IMR-90 (cell line): ENCODE measurements around the gene DENND5A. TPM values are rescaled to one million over a fixed set of nuclear protein-coding genes. Genes with fewer than 3 reads are reported as not detected.

Experiments
- ATAC-seq: fragments of 200-7000 bp; cut with Tn5 transposase; 2 replicates; pipeline ENCODE4 v1.9.1; 2020; ENCODE audit warnings: low read depth, mild to moderate bottlenecking, moderate library complexity
- BruUV-seq: library from RNA; stranded (reverse); fragments of 400-500 nt; replicated peaks from 2 replicates; lab custom pipeline; 2021; lab: Mats Ljungman, UMichigan
- CTCF ChIA-PET: fragments of 300-600 bp; formaldehyde crosslinking; extraction: SDS; loops from one replicate; lab custom pipeline; 2021; ENCODE audit warnings: antibody characterized with exemption; lab: Yijun Ruan, JAX
- POLR2A ChIA-PET: fragments of 300-600 bp; sonication (Branson Sonifier 250); formaldehyde crosslinking; loops from one replicate; lab custom pipeline; 2022; ENCODE audit warnings: antibody characterized with exemption; ENCODE audit not compliant: unreplicated experiment; lab: Charles Lee
- DNase-seq: peaks from one replicate; pipeline ENCODE4 v3.0.0; 2013
- H2AFZ ChIP-seq: replicated peaks from 2 replicates; pipeline ENCODE3; 2013; ENCODE audit warnings: low read length, mild to moderate bottlenecking; ENCODE audit not compliant: poor library complexity
- H2AK5ac ChIP-seq: 2 replicates; pipeline ENCODE4 v1.6.1; 2013; ENCODE audit warnings: low read depth, low read length, inconsistent platforms
- H2AK9ac ChIP-seq: replicated peaks from 2 replicates; pipeline ENCODE3; 2013; ENCODE audit warnings: mild to moderate bottlenecking, low read depth, low read length, moderate library complexity; ENCODE audit not compliant: poor library complexity
- H2BK120ac ChIP-seq: 2 replicates; pipeline ENCODE4 v1.6.1; 2013; ENCODE audit warnings: low read depth, low read length, inconsistent platforms
- H2BK15ac ChIP-seq: 3 replicates; pipeline ENCODE4 v1.6.1; 2013; ENCODE audit warnings: low read depth, low read length, inconsistent platforms
- H2BK20ac ChIP-seq: 2 replicates; pipeline ENCODE4 v1.6.1; 2013; ENCODE audit warnings: low read depth, mild to moderate bottlenecking, inconsistent platforms, low read length, moderate library complexity
- H2BK5ac ChIP-seq: 2 replicates; pipeline ENCODE4 v1.6.1; 2013; ENCODE audit warnings: mild to moderate bottlenecking, low read depth, low read length, inconsistent platforms; ENCODE audit not compliant: poor library complexity, severe bottlenecking
- H3K14ac ChIP-seq: replicated peaks from 2 replicates; pipeline ENCODE4 v1.6.1; 2013; ENCODE audit warnings: low read depth, low read length, inconsistent platforms
- H3K18ac ChIP-seq: 2 replicates; pipeline ENCODE4 v1.6.1; 2013; ENCODE audit warnings: low read depth, low read length, control low read depth
- H3K23ac ChIP-seq: 2 replicates; pipeline ENCODE4 v1.6.1; 2013; ENCODE audit warnings: low read depth, low read length, inconsistent platforms
- H3K27ac ChIP-seq: 2 replicates; pipeline ENCODE4 v1.5.1; 2013; ENCODE audit warnings: mild to moderate bottlenecking, control low read depth, low read length; ENCODE audit not compliant: insufficient read depth
- H3K27me3 ChIP-seq: 2 replicates; pipeline ENCODE4 v1.6.1; 2013; ENCODE audit warnings: low read length; ENCODE audit not compliant: control insufficient read depth, insufficient read depth
- H3K36me3 ChIP-seq: 2 replicates; pipeline ENCODE4 v1.6.1; 2013; ENCODE audit warnings: low read length, mixed read lengths; ENCODE audit not compliant: control insufficient read depth, insufficient read depth
- H3K4ac ChIP-seq: 2 replicates; pipeline ENCODE4 v1.6.1; 2013; ENCODE audit warnings: low read depth, low read length, inconsistent platforms
- H3K4me1 ChIP-seq: 2 replicates; pipeline ENCODE4 v1.6.1; 2013; ENCODE audit warnings: low read length, mixed read lengths; ENCODE audit not compliant: control insufficient read depth, insufficient read depth
- H3K4me2 ChIP-seq: 2 replicates; pipeline ENCODE4 v1.6.1; 2013; ENCODE audit warnings: low read depth, mild to moderate bottlenecking, control low read depth, low read length, moderate library complexity
- H3K4me3 ChIP-seq: 2 replicates; pipeline ENCODE4 v1.5.1; 2013; ENCODE audit warnings: low read depth, mild to moderate bottlenecking, control low read depth, low read length, moderate library complexity; ENCODE audit not compliant: insufficient read depth
- H3K56ac ChIP-seq: 2 replicates; pipeline ENCODE4 v1.6.1; 2013; ENCODE audit warnings: low read length, inconsistent platforms; ENCODE audit not compliant: insufficient read depth; ENCODE audit errors: extremely low read depth
- H3K79me1 ChIP-seq, 2 experiments: 2 replicates each; pipeline ENCODE4 v1.6.1; 2013; ENCODE audit warnings: low read length in 2 of 2, inconsistent platforms in 1 of 2, low read depth in 1 of 2
- H3K9ac ChIP-seq: 2 replicates; pipeline ENCODE4 v1.6.1; 2013; ENCODE audit warnings: low read depth, low read length, control low read depth
- H3K9me1 ChIP-seq: 2 replicates; pipeline ENCODE4 v1.6.1; 2013; ENCODE audit warnings: low read length, inconsistent platforms; ENCODE audit not compliant: insufficient read depth
- H3K9me3 ChIP-seq: 2 replicates; pipeline ENCODE4 v1.6.1; 2013; ENCODE audit warnings: low read length; ENCODE audit not compliant: control insufficient read depth, insufficient read depth
- H4K20me1 ChIP-seq: 2 replicates; pipeline ENCODE4 v1.6.1; 2013; ENCODE audit warnings: low read length, inconsistent platforms; ENCODE audit not compliant: insufficient read depth
- H4K5ac ChIP-seq: 2 replicates; pipeline ENCODE4 v1.6.1; 2013; ENCODE audit warnings: mild to moderate bottlenecking, low read depth, low read length, control low read depth
- H4K8ac ChIP-seq, 2 experiments: 2 replicates each; pipeline ENCODE4 v1.6.1; 2013; ENCODE audit warnings: low read depth in 2 of 2, low read length in 2 of 2, control low read depth in 1 of 2, inconsistent platforms in 1 of 2
- H4K91ac ChIP-seq: 2 replicates; pipeline ENCODE4 v1.6.1; 2013; ENCODE audit warnings: low read depth, low read length, inconsistent platforms; ENCODE audit not compliant: insufficient read depth
- BHLHE40 ChIP-seq: fragments of 150-350 bp; IDR thresholded peaks from 2 replicates; pipeline ENCODE4 v1.6.1; 2016; ENCODE audit warnings: mild to moderate bottlenecking, low read depth, low read length
- CEBPB ChIP-seq: IDR thresholded peaks from 2 replicates; pipeline ENCODE4 v1.6.1; 2012; ENCODE audit warnings: low read depth, low read length, improper control_type of control experiment
- CHD1 ChIP-seq: IDR thresholded peaks from 2 replicates; pipeline ENCODE4 v1.6.1; 2012; ENCODE audit warnings: low read depth, low read length, improper control_type of control experiment
- FOS ChIP-seq: fragments of 150-350 bp; IDR thresholded peaks from 2 replicates; pipeline ENCODE4 v1.6.1; 2016; ENCODE audit warnings: low read depth, low read length
- MAFK ChIP-seq: IDR thresholded peaks from 2 replicates; pipeline ENCODE4 v1.6.1; 2012; ENCODE audit warnings: low read depth, low read length, improper control_type of control experiment
- MAZ ChIP-seq: IDR thresholded peaks from 2 replicates; pipeline ENCODE4 v1.6.1; 2012; ENCODE audit warnings: low read depth, mild to moderate bottlenecking, low read length, improper control_type of control experiment, moderate library complexity, borderline replicate concordance
- MXI1 ChIP-seq: IDR thresholded peaks from 2 replicates; pipeline ENCODE4 v1.6.1; 2012; ENCODE audit warnings: low read depth, mild to moderate bottlenecking, low read length, moderate library complexity, borderline replicate concordance
- NFE2L2 ChIP-seq: fragments of 150-350 bp; IDR thresholded peaks from 2 replicates; pipeline ENCODE4 v1.6.1; 2016; ENCODE audit warnings: low read depth, mild to moderate bottlenecking, low read length
- POLR2A ChIP-seq: IDR thresholded peaks from 2 replicates; pipeline ENCODE4 v1.6.1; 2012; ENCODE audit warnings: mild to moderate bottlenecking, low read depth, low read length
- RAD21 ChIP-seq: IDR thresholded peaks from 2 replicates; pipeline ENCODE4 v1.6.1; 2012; ENCODE audit warnings: low read length, improper control_type of control experiment
- RCOR1 ChIP-seq: IDR thresholded peaks from 2 replicates; pipeline ENCODE4 v1.6.1; 2012; ENCODE audit warnings: mild to moderate bottlenecking, low read length, improper control_type of control experiment; ENCODE audit not compliant: insufficient replicate concordance
- RFX5 ChIP-seq: IDR thresholded peaks from 2 replicates; pipeline ENCODE4 v1.8.0; 2012; ENCODE audit warnings: low read depth, mild to moderate bottlenecking, low read length, moderate library complexity
- SMC3 ChIP-seq: fragments of 150-350 bp; IDR thresholded peaks from 2 replicates; pipeline ENCODE4 v1.6.1; 2016; ENCODE audit warnings: low read depth, mild to moderate bottlenecking, antibody characterized with exemption, low read length, moderate library complexity
- WGBS, 2 experiments: methylation state at CpG; one replicate each; pipeline versions ENCODE4 v1.1.5 to v1.1.7; 2013; ENCODE audit warnings: missing lambda C conversion rate in 2 of 2; ENCODE audit not compliant: insufficient read length in 1 of 2; ENCODE audit errors: extremely low coverage in 2 of 2; 5-methylcytosine and 5-hydroxymethylcytosine counted together
- dilution Hi-C: fragments of 300-500 bp; cut with HindIII; formaldehyde crosslinking; loops from one replicate; pipeline ENCODE4 v1.14.3; 2018; ENCODE audit warnings: low sequenced_read_pairs; ENCODE audit not compliant: unreplicated experiment
- in situ Hi-C: fragments of 300-500 bp; cut with MboI; formaldehyde crosslinking; loops from 3 replicates; pipeline ENCODE4 v1.14.3; 2019; ENCODE audit warnings: low sequenced_read_pairs, inconsistent platforms, mixed read lengths
- intact Hi-C: fragments of 100-400 bp; cut with micrococcal nuclease; formaldehyde crosslinking; loops from 2 replicates; pipeline ENCODE4 v1.10.0; 2022
- polyA plus RNA-seq, 3 experiments: library from polyadenylated mRNA; depleted of rRNA; stranded (reverse); fragments of >200 nt; gene quantifications; 2 replicates each; pipeline ENCODE4 v1.2.3, GENCODE V29; 2012; ENCODE audit warnings: low replicate concordance in 1 of 3
- total RNA-seq: library from RNA; depleted of rRNA; stranded (reverse); fragments of >200 nt; gene quantifications from 2 replicates; pipeline ENCODE4 v1.2.3, GENCODE V29; 2012
- TF ChIP-seq, protein P1 (sequence below): fragments of 150-350 bp; IDR thresholded peaks from 2 replicates; pipeline ENCODE4 v1.6.1; 2016; ENCODE audit warnings: low read depth, mild to moderate bottlenecking, low read length, moderate library complexity, borderline replicate concordance
- TF ChIP-seq, protein P2 (sequence below): conservative IDR thresholded peaks from 2 replicates; pipeline ENCODE4 v1.5.1; 2012; ENCODE audit warnings: mild to moderate bottlenecking, low read depth, low read length, improper control_type of control experiment
- TF ChIP-seq, protein P3 (sequence below): fragments of 150-350 bp; IDR thresholded peaks from 2 replicates; pipeline ENCODE4 v1.6.1; 2017; ENCODE audit warnings: mild to moderate bottlenecking, antibody characterized with exemption, low read length, low read depth

Gene DENND5A
- total and polyA plus RNA-seq, 2 of the 4 experiments (the other 2 are of a cell fraction) = 179 to 192 TPM

DNA sequence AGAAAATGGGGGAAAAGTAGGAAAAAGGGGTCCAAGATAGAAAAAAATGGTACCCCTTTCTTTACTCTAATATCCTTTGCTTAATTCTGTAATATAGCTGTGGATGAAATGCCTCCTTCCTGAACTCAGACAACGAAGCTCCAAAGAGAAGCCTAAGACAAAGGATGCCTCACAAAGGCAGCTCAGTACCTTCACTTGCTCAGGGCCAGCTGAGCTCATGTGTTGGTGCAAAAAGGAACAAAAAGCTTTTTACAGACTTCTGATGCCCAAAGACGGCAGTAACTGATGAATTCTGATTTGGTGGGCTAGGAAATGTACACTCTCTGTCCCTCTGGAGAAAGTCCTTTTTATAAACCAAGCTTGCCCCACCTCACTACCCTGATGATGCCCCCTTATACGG, 77.5 kb downstream of the DENND5A start:
- DNase-seq (no peak), ATAC-seq (no peak)
- Histone ChIP-seq H2AK5ac (no peak overlapping the region), H2BK120ac (no peak overlapping the region), H4K8ac (no peak overlapping the region), H3K4me1 (no peaks in the 10 kb centered on the region), H3K9me3 (no peaks in the 10 kb centered on the region), H3K9ac (no peak overlapping the region), H2BK20ac (no peak overlapping the region), H3K4me2 (no peak overlapping the region), H3K56ac (no peak overlapping the region), H3K9me1 (peaks cover 6% of the 10 kb centered on the region), H4K91ac (no peak overlapping the region), H2AFZ (no peak overlapping the region), H2BK5ac (no peak overlapping the region), H4K5ac (no peak overlapping the region), H4K20me1 (no peaks in the 10 kb centered on the region; the same call in 1 of the 2 replicates), H3K18ac (no peak overlapping the region), H2BK15ac (no peak overlapping the region), H3K4ac (no peak overlapping the region), H3K14ac (no peak overlapping the region), H2AK9ac (no peak overlapping the region), H3K27ac (no peak overlapping the region), H3K23ac (no peak overlapping the region), H3K27me3 (no peaks in the 10 kb centered on the region), H3K79me1 (peaks cover 20 to 26% of the 10 kb centered on the region in 2 experiments), H3K36me3 (peaks cover 27% of the 10 kb centered on the region), H3K4me3 (no peak overlapping the region)
- intact Hi-C loops (no loop called here), in situ Hi-C loops (no loop called here), dilution Hi-C loops (no loop called here)
- TF ChIP-seq, protein P1, sequence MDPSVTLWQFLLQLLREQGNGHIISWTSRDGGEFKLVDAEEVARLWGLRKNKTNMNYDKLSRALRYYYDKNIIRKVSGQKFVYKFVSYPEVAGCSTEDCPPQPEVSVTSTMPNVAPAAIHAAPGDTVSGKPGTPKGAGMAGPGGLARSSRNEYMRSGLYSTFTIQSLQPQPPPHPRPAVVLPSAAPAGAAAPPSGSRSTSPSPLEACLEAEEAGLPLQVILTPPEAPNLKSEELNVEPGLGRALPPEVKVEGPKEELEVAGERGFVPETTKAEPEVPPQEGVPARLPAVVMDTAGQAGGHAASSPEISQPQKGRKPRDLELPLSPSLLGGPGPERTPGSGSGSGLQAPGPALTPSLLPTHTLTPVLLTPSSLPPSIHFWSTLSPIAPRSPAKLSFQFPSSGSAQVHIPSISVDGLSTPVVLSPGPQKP = no peak
- no peak for TF ChIP-seq MAFK
- TF ChIP-seq POLR2A = no peak
- TF ChIP-seq, protein P2, sequence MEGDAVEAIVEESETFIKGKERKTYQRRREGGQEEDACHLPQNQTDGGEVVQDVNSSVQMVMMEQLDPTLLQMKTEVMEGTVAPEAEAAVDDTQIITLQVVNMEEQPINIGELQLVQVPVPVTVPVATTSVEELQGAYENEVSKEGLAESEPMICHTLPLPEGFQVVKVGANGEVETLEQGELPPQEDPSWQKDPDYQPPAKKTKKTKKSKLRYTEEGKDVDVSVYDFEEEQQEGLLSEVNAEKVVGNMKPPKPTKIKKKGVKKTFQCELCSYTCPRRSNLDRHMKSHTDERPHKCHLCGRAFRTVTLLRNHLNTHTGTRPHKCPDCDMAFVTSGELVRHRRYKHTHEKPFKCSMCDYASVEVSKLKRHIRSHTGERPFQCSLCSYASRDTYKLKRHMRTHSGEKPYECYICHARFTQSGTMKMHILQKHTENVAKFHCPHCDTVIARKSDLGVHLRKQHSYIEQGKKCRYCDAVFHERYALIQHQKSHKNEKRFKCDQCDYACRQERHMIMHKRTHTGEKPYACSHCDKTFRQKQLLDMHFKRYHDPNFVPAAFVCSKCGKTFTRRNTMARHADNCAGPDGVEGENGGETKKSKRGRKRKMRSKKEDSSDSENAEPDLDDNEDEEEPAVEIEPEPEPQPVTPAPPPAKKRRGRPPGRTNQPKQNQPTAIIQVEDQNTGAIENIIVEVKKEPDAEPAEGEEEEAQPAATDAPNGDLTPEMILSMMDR = no peak
- TF ChIP-seq RFX5 = no peak
- TF ChIP-seq, protein P3, sequence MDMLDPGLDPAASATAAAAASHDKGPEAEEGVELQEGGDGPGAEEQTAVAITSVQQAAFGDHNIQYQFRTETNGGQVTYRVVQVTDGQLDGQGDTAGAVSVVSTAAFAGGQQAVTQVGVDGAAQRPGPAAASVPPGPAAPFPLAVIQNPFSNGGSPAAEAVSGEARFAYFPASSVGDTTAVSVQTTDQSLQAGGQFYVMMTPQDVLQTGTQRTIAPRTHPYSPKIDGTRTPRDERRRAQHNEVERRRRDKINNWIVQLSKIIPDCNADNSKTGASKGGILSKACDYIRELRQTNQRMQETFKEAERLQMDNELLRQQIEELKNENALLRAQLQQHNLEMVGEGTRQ = no peak
- TF ChIP-seq CEBPB = no peak
- no peak for TF ChIP-seq RAD21
- no peak for TF ChIP-seq RCOR1
- TF ChIP-seq MAZ = no peak
- TF ChIP-seq SMC3 = no peak
- TF ChIP-seq BHLHE40 = no peak
- TF ChIP-seq CHD1 = no peak
- no peak for TF ChIP-seq FOS
- no peak for TF ChIP-seq NFE2L2
- no peak for TF ChIP-seq MXI1
- WGBS, 2 experiments = no CpG with 5 or more reads among the region's 3 CpGs
- CTCF ChIA-PET = interaction anchor here (0.6 kb wide), 1 partner anchor 73 kb away, joined by 3 read pairs; no protein-coding TSS in a partner anchor
- no TSS peak for BruUV-seq
- POLR2A ChIA-PET = no interaction called here
